ENCODE data around the gene KIAA1549.

DNA sequence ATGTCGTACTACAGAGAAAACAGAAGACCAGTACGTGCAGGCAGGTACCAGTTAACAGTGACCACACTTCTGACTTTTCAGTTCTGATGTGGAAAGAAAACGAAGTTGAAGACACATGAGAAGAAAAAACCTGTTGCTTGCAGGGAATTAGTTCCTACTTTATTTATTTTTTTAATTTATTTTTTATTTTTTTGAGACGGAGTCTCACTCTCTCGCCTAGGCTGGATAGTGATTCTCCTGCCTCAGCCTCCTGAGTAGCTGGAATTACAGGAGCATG, 109.4 kb downstream of the KIAA1549 start:
- TF ChIP-seq, protein P1, sequence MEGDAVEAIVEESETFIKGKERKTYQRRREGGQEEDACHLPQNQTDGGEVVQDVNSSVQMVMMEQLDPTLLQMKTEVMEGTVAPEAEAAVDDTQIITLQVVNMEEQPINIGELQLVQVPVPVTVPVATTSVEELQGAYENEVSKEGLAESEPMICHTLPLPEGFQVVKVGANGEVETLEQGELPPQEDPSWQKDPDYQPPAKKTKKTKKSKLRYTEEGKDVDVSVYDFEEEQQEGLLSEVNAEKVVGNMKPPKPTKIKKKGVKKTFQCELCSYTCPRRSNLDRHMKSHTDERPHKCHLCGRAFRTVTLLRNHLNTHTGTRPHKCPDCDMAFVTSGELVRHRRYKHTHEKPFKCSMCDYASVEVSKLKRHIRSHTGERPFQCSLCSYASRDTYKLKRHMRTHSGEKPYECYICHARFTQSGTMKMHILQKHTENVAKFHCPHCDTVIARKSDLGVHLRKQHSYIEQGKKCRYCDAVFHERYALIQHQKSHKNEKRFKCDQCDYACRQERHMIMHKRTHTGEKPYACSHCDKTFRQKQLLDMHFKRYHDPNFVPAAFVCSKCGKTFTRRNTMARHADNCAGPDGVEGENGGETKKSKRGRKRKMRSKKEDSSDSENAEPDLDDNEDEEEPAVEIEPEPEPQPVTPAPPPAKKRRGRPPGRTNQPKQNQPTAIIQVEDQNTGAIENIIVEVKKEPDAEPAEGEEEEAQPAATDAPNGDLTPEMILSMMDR (IDR thresholded peaks at IDR 0.05), result no peak
- TF ChIP-seq EP300 (IDR thresholded peaks at IDR 0.05), result no peak

Measured in suprapubic skin (tissue), 3 donors.